ENCODE results near the gene EPB41L1.

EPB41L1 gene

GRCh38 chr20:36183155-36183944, 28.8 kb downstream of the EPB41L1 start:
- Mint-ChIP-seq H3K4me3 (no peak overlapping the region), H3K27me3 (no peaks in the 10 kb centered on the region)

DNA sequence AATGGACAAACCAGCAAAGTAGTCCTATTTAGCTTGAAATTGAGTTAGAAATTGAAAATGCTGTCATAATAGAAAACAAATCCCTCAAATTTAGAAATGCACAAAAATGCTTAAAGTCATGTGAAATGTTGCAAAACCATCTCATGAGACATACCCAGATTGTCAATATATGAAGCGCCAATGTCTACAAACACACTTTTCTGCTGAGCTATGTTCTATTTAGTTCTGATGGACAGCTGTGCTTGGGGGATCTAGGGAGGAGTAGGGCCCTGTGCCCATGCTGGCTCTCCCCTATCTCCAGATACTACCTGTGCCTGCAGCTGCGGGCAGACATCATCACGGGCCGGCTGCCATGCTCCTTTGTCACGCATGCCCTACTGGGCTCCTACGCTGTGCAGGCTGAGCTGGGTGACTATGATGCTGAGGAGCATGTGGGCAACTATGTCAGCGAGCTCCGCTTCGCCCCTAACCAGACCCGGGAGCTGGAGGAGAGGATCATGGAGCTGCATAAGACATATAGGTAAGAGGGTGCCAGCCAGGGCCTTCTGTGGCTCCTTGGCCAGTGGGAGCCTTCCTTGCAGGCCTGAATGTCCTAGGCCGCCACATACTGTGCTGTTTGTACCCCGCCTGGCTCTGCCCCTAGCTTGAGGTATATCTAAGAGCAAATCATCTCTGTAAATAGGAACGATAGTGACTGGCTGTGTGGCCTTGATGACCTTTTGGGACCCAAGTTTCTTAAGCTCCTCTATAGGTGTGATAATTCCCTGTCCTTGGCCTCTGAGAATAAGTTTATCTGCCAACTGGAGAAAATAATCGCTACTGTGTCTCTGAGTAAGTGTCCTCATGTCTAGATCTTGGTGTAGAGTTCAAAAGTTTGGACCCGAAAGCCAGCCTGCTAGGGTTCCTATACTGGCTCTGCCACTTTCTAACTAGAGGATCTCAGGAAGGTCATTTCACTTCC, 30.6 kb downstream of the EPB41L1 start:
- H3K36me3 Mint-ChIP-seq (ENCODE audit: low read depth): no peaks in the 10 kb centered on the region
- H3K27ac Mint-ChIP-seq: no peak overlapping the region
- H3K9me3 Mint-ChIP-seq: no peaks in the 10 kb centered on the region
- no peak overlapping the region for H3K4me3 Mint-ChIP-seq
- H3K4me1 Mint-ChIP-seq (ENCODE audit: low read depth): no peaks in the 10 kb centered on the region
- no peaks in the 10 kb centered on the region for H3K27me3 Mint-ChIP-seq

More at GRCh38 chr20:36183155-36183944, 28.8 kb downstream of the EPB41L1 start:
- Mint-ChIP-seq H3K36me3 (ENCODE audit: low read depth) (no peaks in the 10 kb centered on the region), H3K9me3 (no peaks in the 10 kb centered on the region), H3K4me1 (ENCODE audit: low read depth) (no peaks in the 10 kb centered on the region), H3K27ac (no peak overlapping the region)

DNA sequence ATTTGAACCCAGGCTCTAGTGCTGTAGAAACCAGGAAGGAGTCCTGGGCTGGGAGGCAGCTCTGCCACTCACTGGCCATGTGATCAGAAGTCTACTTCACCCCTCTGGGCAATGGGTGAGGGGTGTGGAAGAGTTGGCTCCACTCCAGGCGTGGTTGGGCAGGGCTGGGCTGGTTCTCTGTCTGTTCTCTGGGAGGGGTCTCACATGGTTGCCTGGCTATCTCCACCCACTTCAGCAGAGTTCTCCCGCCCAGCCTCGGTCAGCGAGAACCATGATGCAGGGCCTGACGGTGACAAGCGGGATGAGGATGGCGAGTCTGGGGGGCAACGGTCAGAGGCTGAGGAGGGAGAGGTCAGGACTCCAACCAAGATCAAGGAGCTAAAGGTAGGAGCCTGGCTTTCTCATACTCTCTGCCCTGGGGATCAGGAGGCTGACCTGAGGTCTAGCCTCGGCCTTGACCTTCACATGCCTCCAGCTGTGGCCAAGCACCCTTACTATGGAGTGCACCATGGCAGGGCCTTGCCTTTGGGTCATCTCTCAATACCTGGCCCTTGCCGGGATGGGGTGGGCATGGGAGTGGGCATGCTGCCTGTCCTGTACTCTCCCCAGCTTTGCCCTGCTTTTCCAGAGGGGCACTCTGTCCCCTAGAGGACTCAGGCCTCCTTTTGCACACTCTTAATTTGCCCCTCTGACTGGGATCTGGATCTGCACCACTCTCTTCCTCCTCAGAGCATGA, 39.6 kb downstream of the EPB41L1 start:
- no peak overlapping the region for H3K4me3 Mint-ChIP-seq
- H3K27ac Mint-ChIP-seq: no peak overlapping the region
- H3K4me1 Mint-ChIP-seq (ENCODE audit: low read depth): no peaks in the 10 kb centered on the region
- no peaks in the 10 kb centered on the region for H3K9me3 Mint-ChIP-seq
- H3K36me3 Mint-ChIP-seq (ENCODE audit: low read depth): no peaks in the 10 kb centered on the region
- H3K27me3 Mint-ChIP-seq: no peaks in the 10 kb centered on the region

DNA sequence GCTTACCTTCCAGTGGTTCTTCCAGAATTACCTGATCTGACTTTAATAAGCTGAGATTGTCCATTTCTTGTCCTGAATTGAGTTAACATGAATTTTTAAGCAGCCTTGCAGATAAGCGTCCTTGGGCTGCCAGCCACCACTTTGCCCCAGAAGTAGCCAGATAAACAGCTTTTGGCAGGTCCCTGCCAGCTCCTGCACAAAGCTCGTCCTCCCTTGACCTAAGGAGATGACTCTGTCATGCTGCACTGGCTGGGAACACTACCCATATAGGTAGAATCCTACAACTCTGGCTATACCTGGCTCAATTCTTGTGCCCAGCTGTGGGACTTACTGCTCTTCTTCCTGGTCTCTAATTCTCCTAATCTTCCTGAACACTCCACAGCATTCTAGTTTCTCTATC, 42.1 kb downstream of the EPB41L1 start:
- H3K36me3 Mint-ChIP-seq (ENCODE audit: low read depth): no peaks in the 10 kb centered on the region
- H3K4me3 Mint-ChIP-seq: no peak overlapping the region
- no peaks in the 10 kb centered on the region for H3K9me3 Mint-ChIP-seq
- H3K27me3 Mint-ChIP-seq: no peaks in the 10 kb centered on the region
- no peak overlapping the region for H3K27ac Mint-ChIP-seq
- no peaks in the 10 kb centered on the region for H3K4me1 Mint-ChIP-seq (ENCODE audit: low read depth)

- Mint-ChIP-seq H3K27me3 (no peaks in the 10 kb centered on the region), H3K36me3 (ENCODE audit: low read depth) (no peaks in the 10 kb centered on the region), H3K9me3 (no peaks in the 10 kb centered on the region), H3K4me1 (ENCODE audit: low read depth) (no peaks in the 10 kb centered on the region), H3K27ac (no peak overlapping the region), H3K4me3 (no peak overlapping the region)
Observed at GRCh38 chr20:36197271-36197670, 42.7 kb downstream of the EPB41L1 start.

DNA sequence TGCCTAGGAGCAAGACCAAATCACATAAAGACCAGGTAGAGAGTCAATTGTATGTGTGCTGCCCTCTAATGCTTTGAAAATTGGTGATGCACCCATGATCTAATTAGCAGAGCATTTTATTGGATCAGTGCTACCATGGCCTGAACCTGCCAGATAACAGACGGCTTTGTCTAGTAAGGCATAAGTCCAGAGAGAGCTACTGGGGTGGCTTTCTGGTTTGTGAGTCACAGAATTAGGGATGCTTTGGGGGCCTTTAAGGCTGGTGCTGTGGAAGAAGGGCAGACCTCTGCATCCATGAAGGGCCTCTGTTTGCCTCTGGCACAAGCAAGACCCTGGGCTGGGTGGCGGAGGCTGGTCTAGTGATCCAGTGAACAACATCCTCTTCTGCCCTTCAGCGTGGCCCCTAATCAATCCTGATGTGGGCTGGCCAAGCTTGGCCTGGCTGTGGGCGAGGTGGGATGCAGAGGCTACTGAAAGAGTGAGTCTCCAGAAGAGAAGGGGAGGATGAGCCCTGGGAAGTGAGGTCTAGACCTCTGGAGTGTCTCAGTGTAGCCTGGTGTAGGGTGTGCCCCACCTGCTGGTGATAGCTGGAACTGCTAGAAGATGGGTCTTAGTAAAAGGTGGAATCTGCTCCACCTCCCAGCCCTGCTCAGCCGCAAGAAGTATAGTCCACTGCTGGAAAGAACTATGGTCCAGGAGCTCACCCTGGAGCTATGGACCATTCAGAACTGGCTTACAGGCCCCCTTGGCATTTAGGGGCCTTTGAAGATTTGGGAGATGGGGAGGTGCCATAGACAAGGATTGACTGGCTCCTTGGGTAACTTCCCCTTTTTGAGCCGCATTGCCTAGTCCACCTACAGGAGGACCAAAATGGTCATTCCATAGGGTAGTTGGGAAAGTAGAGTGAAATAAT, 45.1 kb downstream of the EPB41L1 start:
- Mint-ChIP-seq H3K9me3 (no peaks in the 10 kb centered on the region), H3K36me3 (ENCODE audit: low read depth) (no peaks in the 10 kb centered on the region), H3K27ac (no peak overlapping the region), H3K27me3 (peaks cover 4% of the 10 kb centered on the region), H3K4me3 (no peak overlapping the region), H3K4me1 (ENCODE audit: low read depth) (peaks cover 3% of the 10 kb centered on the region)

DNA sequence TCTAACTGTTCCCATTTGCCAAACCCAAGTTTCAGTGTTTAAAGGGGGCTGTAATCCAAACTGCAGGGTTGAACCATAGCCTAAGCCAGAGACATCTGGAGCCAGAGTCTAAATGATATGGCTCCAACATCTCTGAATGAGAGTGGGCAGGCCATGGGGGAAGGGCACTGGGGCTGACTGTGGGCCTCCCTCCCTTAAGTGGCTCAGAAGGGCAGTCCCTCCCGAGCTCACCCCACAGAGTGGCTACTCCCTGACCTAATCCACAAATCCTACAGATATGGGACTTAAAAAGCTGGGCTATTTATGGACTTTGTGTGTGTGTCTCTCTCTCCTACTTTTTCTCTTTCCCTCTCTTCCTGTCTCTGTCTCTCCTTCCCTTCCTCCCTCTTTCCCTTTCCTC, 45.9 kb downstream of the EPB41L1 start:
- H3K4me3 Mint-ChIP-seq: no peak overlapping the region
- H3K4me1 Mint-ChIP-seq (ENCODE audit: low read depth): peaks cover 3% of the 10 kb centered on the region
- H3K9me3 Mint-ChIP-seq: no peaks in the 10 kb centered on the region
- H3K27ac Mint-ChIP-seq: no peak overlapping the region
- H3K36me3 Mint-ChIP-seq (ENCODE audit: low read depth): no peaks in the 10 kb centered on the region
- peaks cover 4% of the 10 kb centered on the region for H3K27me3 Mint-ChIP-seq

DNA sequence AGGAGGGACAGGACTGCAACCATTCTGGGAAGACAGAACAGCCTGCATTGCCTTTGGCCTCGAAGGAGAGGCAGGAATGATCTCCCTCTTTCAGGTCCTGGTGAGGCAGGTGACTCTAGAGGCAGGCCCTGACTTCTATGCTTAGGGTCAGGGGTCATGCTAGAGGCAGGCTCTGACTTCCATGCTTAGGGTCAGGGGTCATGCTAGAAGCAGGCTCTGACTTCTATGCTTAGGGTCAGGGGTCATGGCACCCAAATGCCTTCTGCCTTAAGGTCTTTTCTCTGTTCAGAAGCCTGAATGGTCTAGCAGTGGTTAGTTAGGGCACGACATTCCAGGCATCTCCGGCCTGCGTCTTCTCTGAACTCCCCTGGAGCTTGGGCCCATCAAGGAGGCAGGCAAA, 46.7 kb downstream of the EPB41L1 start:
- Mint-ChIP-seq H3K4me1 (ENCODE audit: low read depth) (peaks cover 3% of the 10 kb centered on the region), H3K9me3 (no peaks in the 10 kb centered on the region), H3K27ac (no peak overlapping the region), H3K4me3 (no peak overlapping the region), H3K36me3 (ENCODE audit: low read depth) (no peaks in the 10 kb centered on the region), H3K27me3 (peaks cover 4% of the 10 kb centered on the region)

- Mint-ChIP-seq H3K4me3 (no peak overlapping the region), H3K27ac (no peak overlapping the region)
Observed at GRCh38 chr20:36202891-36203338, 48.4 kb downstream of the EPB41L1 start.

DNA sequence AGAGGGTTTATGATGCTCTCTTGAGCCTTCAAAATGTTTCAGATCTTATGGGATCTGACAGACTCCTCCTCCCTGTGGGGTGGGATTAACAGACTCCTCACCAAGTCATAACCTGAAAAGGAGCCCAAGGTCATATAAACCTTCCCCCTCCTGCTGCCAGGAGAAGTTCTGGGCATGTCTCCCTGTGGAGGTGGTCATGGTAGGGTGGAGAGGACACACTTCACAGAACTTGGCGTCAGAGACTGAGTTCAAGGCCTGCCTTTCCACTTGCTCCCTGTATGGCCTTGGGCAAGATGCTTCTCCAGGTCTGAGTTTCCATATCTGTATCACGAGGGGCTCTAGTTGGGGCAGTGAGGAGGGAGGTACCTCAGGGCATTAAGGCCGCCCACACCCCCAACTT, 49.3 kb downstream of the EPB41L1 start:
- Mint-ChIP-seq H3K27me3 (peaks cover 4% of the 10 kb centered on the region), H3K4me1 (ENCODE audit: low read depth) (peaks cover 3% of the 10 kb centered on the region), H3K9me3 (no peaks in the 10 kb centered on the region), H3K4me3 (no peak overlapping the region), H3K27ac (no peak overlapping the region), H3K36me3 (ENCODE audit: low read depth) (no peaks in the 10 kb centered on the region)

More at GRCh38 chr20:36202891-36203338, 48.4 kb downstream of the EPB41L1 start:
- Mint-ChIP-seq H3K4me1 (ENCODE audit: low read depth) (peaks cover 3% of the 10 kb centered on the region), H3K9me3 (no peaks in the 10 kb centered on the region), H3K27me3 (peaks cover 4% of the 10 kb centered on the region), H3K36me3 (ENCODE audit: low read depth) (no peaks in the 10 kb centered on the region)

GRCh38 chr20:36205026-36205425, 50.5 kb downstream of the EPB41L1 start:
- Mint-ChIP-seq H3K27me3 (peaks cover 4% of the 10 kb centered on the region), H3K9me3 (no peaks in the 10 kb centered on the region), H3K36me3 (ENCODE audit: low read depth) (no peaks in the 10 kb centered on the region), H3K4me1 (ENCODE audit: low read depth) (peaks cover 3% of the 10 kb centered on the region), H3K27ac (no peak overlapping the region), H3K4me3 (no peak overlapping the region)

GRCh38 chr20:36206068-36206467, 51.5 kb downstream of the EPB41L1 start:
- Mint-ChIP-seq H3K27ac (no peak overlapping the region), H3K36me3 (ENCODE audit: low read depth) (no peaks in the 10 kb centered on the region), H3K4me1 (ENCODE audit: low read depth) (peaks cover 3% of the 10 kb centered on the region), H3K27me3 (peaks cover 4% of the 10 kb centered on the region), H3K4me3 (no peak overlapping the region), H3K9me3 (no peaks in the 10 kb centered on the region)

DNA sequence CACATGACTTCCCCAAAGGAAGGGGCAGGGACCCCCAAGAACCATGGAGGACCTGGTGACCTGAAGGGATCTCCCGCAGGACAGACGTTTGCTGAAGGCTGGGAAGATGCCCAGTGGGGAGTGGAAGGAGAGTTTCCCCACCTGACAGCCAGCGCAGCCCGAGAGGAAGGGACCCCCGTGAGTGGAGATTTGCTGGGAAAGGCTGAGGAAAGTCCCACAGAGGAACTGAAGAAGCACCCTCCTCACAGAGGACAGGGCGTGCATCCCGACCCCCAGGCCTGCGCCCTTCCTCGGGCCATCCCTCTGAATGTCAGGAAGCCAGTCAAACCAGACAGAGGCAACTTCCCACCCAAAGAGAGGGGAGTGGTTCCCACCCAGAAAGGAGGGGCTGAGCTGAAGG, 52.1 kb downstream of the EPB41L1 start:
- Mint-ChIP-seq H3K36me3 (ENCODE audit: low read depth) (no peaks in the 10 kb centered on the region), H3K27ac (no peak overlapping the region), H3K4me3 (no peak overlapping the region), H3K9me3 (no peaks in the 10 kb centered on the region), H3K4me1 (ENCODE audit: low read depth) (peaks cover 3% of the 10 kb centered on the region), H3K27me3 (peaks cover 4% of the 10 kb centered on the region)

DNA sequence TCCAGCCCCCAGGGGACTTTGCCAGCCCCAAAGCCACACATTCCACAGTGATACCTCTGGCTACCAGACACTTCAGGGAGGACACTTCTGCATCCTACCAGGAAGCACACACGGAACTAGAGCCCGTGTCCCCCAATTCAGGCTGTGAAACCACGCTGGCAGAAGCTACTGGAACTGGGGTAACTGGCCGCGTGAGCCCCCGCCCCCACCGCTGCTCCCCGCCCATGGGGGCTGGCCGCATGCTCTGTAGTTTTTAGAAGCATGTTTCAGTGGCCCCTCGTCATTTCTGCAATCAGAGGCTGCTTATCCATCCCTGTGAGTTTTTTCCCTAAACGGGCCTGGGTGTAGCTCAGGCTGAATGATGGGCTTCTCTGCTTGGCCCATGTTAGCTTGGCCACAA, 53.1 kb downstream of the EPB41L1 start:
- Mint-ChIP-seq H3K27me3 (peaks cover 4% of the 10 kb centered on the region), H3K4me1 (ENCODE audit: low read depth) (peaks cover 3% of the 10 kb centered on the region), H3K9me3 (no peaks in the 10 kb centered on the region), H3K27ac (no peak overlapping the region), H3K36me3 (ENCODE audit: low read depth) (no peaks in the 10 kb centered on the region), H3K4me3 (no peak overlapping the region)
